Choroid plexus epithelial cell (primary cell): ENCODE measurements around the gene HIPK2.

Experiments used
- DNase-seq: peaks from one replicate; pipeline ENCODE4 v3.0.0-alpha.2; 2010; ENCODE audit warnings: low read depth
- H3K4me3 ChIP-seq: 2 replicates; pipeline ENCODE4 v1.5.1; 2011; ENCODE audit warnings: low read depth, mild to moderate bottlenecking, control low read depth, low read length, moderate library complexity
- CTCF ChIP-seq: conservative IDR thresholded peaks from 2 replicates; pipeline ENCODE4 v1.5.1; 2011; ENCODE audit warnings: low read depth, mild to moderate bottlenecking, control low read depth, inconsistent platforms, low read length, moderate library complexity

HIPK2 gene

GRCh38 chr7:139630643-139631519, 146.9 kb downstream of the HIPK2 start:
- TF ChIP-seq CTCF = no peak
- no peak for DNase-seq
- no peak overlapping the region for H3K4me3 ChIP-seq

GRCh38 chr7:139629392-139630082, 148.3 kb downstream of the HIPK2 start:
- TF ChIP-seq CTCF = no peak
- H3K4me3 ChIP-seq = no peak overlapping the region
- DNase-seq = no peak

GRCh38 chr7:139627831-139628230, 150.0 kb downstream of the HIPK2 start:
- no peak for DNase-seq
- no peak overlapping the region for H3K4me3 ChIP-seq
- TF ChIP-seq CTCF = no peak

- no peak overlapping the region for H3K4me3 ChIP-seq
- no peak for DNase-seq
- TF ChIP-seq CTCF = no peak
These were observed 151.0 kb downstream of the HIPK2 start for GRCh38 chr7:139626817-139627216.

GRCh38 chr7:139623518-139623917, 154.3 kb downstream of the HIPK2 start:
- TF ChIP-seq CTCF = no peak
- peak; percentile 28 for DNase-seq
- no peak overlapping the region for H3K4me3 ChIP-seq

- no peak overlapping the region for H3K4me3 ChIP-seq
- peak; percentile 44 for DNase-seq
- TF ChIP-seq CTCF = peak; percentile 81
These were observed 157.0 kb downstream of the HIPK2 start for GRCh38 chr7:139620676-139621344.

- no peak overlapping the region for H3K4me3 ChIP-seq
- DNase-seq = peak; percentile 65
- TF ChIP-seq CTCF = no peak
These were observed 158.5 kb downstream of the HIPK2 start for GRCh38 chr7:139619367-139619657.
